ENCODE results near the gene PPP1R14B.

- TF ChIP-seq EZH2 (IDR thresholded peaks at IDR 0.05; ENCODE audit: insufficient read depth, poor library complexity, severe bottlenecking) (no peak), EZH2phosphoT487 (IDR thresholded peaks at IDR 0.05; ENCODE audit: insufficient read depth, low read depth) (no peak)
Observed at GRCh38 chr11:64238999-64239398, 7.7 kb downstream of the PPP1R14B start.

Data from GM23248 (cell line).